Fibroblast of skin of left quadriceps (primary cell): ENCODE results near the gene FLT1.

Source experiments
- DNase-seq, 2 experiments: peaks; one replicate each; pipeline ENCODE4 v3.0.0-alpha.2; 2013; ENCODE audit warnings: low read depth in 2 of 2

Gene FLT1

GRCh38 chr13:28485996-28486543, 8.9 kb downstream of the FLT1 start:
- DNase-seq, result no peak

GRCh38 chr13:28485551-28485950, 9.4 kb downstream of the FLT1 start:
- DNase-seq, result no peak

GRCh38 chr13:28485097-28485496, 9.8 kb downstream of the FLT1 start:
- DNase-seq, result no peak

GRCh38 chr13:28483313-28483931, 11.5 kb downstream of the FLT1 start:
- no peak for DNase-seq

DNA sequence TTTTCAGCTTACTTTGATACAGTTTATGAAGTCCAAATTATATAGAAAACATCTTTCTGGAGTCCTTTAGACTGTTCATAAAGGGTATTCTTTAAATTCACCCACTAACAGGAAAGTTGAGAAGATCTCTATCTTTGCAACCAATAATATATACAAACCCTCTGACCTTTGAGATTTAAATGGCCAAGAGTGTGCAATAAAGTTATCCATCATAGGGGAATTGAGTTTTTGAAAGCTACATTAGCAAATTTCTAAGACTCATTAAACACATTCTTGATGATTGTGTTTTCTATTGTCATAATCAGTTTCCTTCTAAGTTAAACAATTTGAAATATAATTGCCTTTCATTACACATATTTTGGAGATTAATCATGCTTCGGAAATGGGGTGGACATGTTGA, 15.9 kb downstream of the FLT1 start:
- DNase-seq, result no peak

- peak; percentile 56 to 58 for DNase-seq
Measured at GRCh38 chr13:28478127-28478526, 16.8 kb downstream of the FLT1 start.

DNA sequence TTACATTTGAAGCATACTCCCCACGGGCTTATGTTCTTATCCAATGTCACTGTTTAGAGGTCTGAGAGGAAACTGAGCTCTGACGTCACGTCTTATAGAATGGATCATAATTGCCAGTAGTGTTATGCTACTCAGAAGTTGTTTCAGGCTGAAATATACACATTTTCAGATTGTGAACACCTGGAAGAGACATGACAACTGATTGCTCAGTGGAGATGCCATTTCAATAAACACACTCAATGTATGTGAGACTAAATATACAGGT, 17.3 kb downstream of the FLT1 start:
- DNase-seq, result no peak

- no peak for DNase-seq
Measured at GRCh38 chr13:28476919-28477708, 17.8 kb downstream of the FLT1 start.

GRCh38 chr13:28475916-28476725, 18.8 kb downstream of the FLT1 start:
- DNase-seq, result peak; percentile 73 to 74

DNA sequence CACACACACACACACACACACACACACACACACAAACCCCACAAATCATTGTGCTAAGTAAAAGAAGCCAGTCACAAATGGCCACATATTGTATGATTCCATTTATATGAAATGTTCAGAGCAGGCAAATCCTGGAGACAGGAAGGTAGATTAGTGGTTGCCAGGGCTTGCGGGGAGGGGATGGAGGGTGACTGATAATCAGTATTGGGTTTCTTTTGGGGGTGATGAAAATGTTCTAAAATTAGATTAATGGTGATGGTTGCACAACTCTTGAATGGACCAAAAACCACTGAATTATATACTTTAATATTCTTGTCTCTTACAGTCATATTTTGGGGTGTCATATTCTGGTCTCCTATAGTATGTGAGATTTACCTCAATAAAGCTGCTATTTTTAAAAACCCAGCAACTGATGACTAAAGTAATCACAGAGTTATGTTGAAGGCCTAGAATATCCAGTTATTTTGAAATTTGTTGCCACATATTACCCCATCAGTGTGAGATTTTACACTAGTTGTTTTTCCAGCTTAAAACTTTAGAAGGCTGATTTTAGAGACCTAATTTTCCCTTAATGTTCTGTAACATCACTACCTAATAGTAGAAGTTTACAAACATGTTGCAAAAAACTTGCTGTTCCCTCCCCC, 20.3 kb downstream of the FLT1 start:
- DNase-seq, result peak; percentile 58 to 63

DNA sequence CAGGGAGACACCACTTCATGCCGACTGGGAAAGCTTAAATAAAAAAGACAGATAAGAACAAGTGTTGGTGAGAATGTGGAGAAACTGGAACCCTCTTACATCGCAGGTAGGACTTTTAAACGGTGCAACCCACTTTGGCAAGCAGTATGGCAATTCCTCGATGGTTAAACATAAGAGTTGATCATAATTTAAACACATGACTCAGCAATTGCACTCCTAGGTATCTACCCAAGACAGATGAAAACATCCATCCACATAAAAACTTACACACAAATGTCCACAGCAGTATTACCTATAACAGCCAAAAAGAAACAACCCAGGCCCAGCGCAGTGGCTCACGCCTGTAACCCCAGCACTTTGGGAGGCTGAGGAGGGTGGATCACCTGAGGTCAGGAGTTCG, 21.9 kb downstream of the FLT1 start:
- no peak for DNase-seq

DNA sequence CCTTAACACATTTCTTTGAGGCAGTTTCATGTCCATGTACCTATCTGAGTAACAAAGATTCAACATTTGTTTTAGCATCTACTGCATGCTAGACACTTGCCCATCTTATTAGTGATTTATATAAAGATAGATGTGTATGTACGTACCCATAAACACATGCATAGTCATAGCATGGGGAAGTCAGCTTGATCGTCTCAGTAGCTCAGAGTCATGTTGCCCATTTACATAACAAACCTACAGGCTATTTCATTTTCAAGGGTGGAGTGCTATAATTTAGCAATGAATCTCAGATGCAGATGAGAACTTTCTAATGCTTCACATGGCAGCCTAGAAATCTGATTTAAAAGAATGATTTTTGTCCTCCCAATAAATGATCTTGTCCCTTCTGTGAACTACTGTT, 23.5 kb downstream of the FLT1 start:
- DNase-seq, result no peak

DNA sequence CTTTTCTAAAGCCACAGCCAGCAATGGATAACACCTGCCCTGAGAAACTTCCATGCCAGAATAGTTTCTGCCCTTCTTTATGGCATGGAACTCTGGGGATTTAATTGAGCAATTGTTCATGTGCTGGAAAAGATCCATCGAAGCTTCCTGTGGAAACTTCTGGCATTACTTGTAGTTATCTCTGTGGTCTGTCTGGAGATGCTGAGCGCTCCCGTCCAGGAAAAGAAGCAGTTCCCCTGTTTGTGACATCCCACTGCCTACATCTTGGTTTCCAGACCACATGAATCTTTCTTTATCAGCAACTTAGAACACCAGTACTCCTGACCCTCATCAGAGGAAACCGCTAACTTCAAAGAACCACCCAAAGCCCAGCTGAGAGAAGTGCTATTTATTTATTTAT, 24.6 kb downstream of the FLT1 start:
- no peak for DNase-seq

DNA sequence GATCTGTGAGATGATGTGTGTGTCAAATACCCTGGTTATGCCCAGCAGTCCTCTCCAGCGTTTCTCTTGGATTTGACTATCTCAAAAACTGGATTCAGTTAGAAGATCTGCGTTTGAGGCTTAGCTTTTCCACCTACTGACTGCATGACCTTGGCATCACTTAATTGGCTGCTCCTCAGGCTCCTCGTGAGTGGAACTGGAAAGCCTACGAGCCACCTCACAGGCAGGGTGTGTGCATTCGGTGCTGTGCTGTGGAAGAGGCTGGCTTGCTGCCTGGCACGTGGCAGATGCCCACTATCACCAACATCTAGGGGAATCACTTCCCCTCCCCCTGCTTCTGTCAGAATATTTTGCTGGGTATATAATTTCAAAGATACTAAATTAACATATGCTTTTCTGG, 25.6 kb downstream of the FLT1 start:
- no peak for DNase-seq

- DNase-seq, result no peak
Measured at GRCh38 chr13:28468023-28468915, 26.7 kb downstream of the FLT1 start.

GRCh38 chr13:28467034-28467433, 27.9 kb downstream of the FLT1 start:
- DNase-seq, result no peak

DNA sequence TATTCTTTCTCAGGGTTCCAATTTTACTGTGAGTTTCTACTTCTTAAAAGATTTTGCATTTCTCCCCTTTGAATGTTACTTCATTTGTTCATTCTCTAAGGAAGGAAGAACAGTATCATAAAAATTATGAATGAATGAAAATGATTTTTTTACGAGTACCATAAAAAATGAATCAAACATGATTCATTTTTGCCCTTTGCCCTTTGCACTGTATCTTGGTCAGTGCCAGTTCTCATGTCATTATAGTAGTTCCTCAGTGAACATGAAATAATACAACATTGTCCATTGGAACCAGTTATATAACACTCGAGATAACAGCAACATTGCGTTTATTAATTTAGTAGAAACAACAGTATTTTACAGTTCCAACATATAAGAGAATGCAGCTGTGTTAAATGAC, 28.8 kb downstream of the FLT1 start:
- no peak for DNase-seq

DNA sequence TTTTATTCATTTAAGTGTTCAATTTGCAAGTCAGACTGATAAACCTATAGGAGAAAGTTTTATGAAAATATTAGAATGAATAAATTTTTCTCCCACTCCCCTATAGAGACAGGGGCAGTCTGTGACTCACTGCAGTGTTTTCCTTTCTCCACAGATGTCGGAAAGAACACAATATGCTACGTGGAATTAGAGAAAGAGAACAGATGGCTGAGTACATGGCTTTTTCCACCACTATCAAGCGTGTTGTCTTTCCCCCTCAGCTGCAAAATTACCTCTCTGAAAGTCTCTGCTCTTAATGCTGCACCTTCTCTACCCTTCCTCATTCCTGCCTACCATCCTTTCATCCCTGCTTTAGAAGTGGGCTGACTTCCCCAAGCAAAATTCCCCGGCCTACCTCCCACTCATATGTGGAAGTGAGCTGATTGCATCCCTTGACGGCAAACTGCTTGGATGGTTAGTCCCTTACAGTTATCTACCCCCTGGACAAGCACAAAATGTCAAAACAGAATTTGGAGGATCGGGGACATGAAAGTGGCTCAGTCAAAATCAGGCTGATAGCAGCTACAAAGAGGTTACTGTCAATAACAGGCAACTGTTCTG, 30.0 kb downstream of the FLT1 start:
- no peak for DNase-seq

GRCh38 chr13:28463481-28463880, 31.4 kb downstream of the FLT1 start:
- no peak for DNase-seq

- DNase-seq, result no peak
Measured at GRCh38 chr13:28459911-28460310, 35.0 kb downstream of the FLT1 start.

- DNase-seq, result no peak
Measured at GRCh38 chr13:28458608-28459007, 36.3 kb downstream of the FLT1 start.
